Fibroblast of the conjunctiva (primary cell): Measurements from ENCODE around the gene LRP8.
"Not testable (repeated sequence)": the region's sequence is repeated elsewhere in the genome, so short reads cannot be mapped to it uniquely, and the experiment has no call there.

ENCODE experiments used
- DNase-seq: peaks from one replicate; pipeline ENCODE4 v3.0.0-alpha.2; 2010; ENCODE audit warnings: low read depth

The LRP8 gene

GRCh38 chr1:53210352-53210751, 117.5 kb downstream of the LRP8 start:
- no peak for DNase-seq

GRCh38 chr1:53207726-53208125, 120.1 kb downstream of the LRP8 start:
- peak; percentile 60 for DNase-seq

- no peak for DNase-seq
Measured at GRCh38 chr1:53206735-53207379, 121.0 kb downstream of the LRP8 start.

GRCh38 chr1:53206083-53206685, 121.7 kb downstream of the LRP8 start:
- not testable (repeated sequence) for DNase-seq

- not testable (repeated sequence) for DNase-seq
Measured at GRCh38 chr1:53205496-53205895, 122.4 kb downstream of the LRP8 start.

GRCh38 chr1:53203466-53203865, 124.4 kb downstream of the LRP8 start:
- DNase-seq = no peak

GRCh38 chr1:53198241-53198651, 129.6 kb downstream of the LRP8 start:
- DNase-seq = peak; percentile 82

- DNase-seq = no peak
Measured at GRCh38 chr1:53197291-53198200, 130.3 kb downstream of the LRP8 start.

- peak; percentile 85 for DNase-seq
Measured at GRCh38 chr1:53196485-53197290, 131.2 kb downstream of the LRP8 start, which contains the start of gene CPT2. Gene CPT2, plus strand, starts transcription at chr1:53196824. Its CDS starts 120 bp downstream, at chr1:53196944.

GRCh38 chr1:53196017-53196484, 131.8 kb downstream of the LRP8 start:
- DNase-seq = no peak

GRCh38 chr1:53195246-53196016, 132.4 kb downstream of the LRP8 start:
- DNase-seq = no peak
